RPMI8226 (cell line): ENCODE results near the gene KLC4.
"Not testable (repeated sequence)": the region's sequence is repeated elsewhere in the genome, so short reads cannot be mapped to it uniquely, and the experiment has no call there.

Experiments
- DNase-seq: peaks from one replicate; pipeline ENCODE4 v3.0.0-alpha.2; 2015

Gene KLC4

GRCh38 chr6:43074847-43075669 is 15.6 kb downstream of the KLC4 start:
- DNase-seq = no peak

DNA sequence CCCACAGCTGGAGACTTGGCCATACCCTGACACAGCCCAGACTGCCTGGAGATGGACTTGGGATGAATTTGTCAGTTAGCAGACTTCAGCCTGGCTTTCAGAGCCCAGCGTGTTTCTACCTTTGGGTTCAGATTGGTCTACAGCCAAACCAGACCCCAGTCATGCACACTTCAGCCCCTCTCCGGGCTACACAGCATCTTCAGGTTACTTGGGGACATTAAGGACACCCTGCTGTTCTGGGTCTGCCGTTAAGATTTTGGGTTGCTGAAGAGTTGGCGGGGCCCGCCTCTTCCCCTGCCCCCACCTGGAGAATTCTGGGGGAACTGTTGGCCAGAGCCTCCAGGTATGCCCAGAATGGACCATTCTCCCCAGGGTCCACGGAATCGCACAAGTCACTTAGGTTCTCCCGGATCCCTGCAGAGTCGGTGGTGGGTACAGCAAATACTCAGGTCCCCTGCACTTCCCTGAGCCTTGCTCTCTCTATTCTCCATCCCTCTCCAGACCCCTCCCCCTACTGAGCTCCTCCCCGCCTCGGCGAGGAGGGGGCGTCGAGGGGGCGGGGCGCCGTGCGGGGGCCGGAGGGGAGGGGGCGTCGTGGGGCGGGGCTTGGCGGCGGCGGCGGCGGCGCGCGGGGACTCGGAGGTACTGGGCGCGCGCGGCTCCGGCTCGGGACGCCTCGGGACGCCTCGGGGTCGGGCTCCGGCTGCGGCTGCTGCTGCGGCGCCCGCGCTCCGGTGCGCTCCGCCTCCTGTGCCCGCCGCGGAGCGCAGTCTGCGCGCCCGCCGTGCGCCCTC is 16.4 kb downstream of the KLC4 start, which contains the start of gene PTK7:
TSS of gene PTK7 (plus strand) at position 645 of the 794 bp plus-strand sequence. CDS start 175 bp downstream, outside the sequence.
- peak; percentile 30 for DNase-seq

GRCh38 chr6:43076464-43077332 is 17.3 kb downstream of the KLC4 start:
- DNase-seq = no peak

DNA sequence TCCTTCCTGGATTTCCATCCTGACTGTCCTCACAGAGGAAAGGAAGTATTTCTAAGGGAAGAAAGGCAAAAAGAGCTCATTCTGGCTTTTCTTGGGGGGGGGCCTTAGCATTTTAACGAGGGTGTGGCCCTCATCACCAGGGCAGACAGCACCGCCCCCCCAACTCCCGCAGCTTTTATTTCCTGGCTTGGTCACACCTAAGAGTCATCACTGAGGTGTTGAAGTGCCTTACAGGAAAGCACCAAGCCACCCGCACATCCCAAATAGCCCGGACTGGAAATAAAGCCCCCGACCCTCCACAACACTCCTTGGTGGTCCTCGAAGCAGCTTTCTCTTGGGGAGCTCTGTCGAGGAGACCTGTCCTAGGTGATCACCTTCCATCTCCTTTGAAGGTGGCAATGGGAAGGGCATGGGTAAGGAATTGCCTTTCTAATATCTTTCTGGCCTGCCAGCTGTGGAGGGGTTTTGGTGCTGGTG is 17.9 kb downstream of the KLC4 start:
- no peak for DNase-seq

DNA sequence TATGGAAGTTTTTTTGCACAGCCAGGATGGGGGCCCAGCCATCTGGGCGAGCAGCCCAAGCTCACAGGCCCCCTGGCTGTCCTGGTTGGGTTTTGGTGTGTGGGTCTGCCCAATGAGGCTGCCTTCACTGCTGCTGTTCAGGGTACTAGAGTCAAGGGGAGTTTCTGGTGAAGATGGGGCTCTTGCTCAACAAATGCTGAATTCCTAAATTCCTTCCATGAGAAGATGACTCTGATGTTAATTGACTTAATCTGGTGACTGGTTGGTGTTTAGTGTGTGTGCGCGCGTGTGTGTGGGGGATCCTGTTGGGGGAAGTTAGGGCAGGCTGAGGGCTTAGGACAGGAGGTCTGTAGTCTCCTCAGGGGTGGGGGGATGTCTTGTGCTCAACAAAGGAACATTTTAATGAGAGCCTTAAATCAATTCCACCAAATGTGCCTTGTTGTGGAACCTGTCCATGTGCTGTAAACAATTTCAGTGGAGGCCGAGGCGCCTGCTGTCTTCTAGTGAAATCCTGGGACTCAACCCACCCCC is 18.6 kb downstream of the KLC4 start:
- no peak for DNase-seq

- no peak for DNase-seq
These were observed 19.3 kb downstream of the KLC4 start for GRCh38 chr6:43078691-43079090.

GRCh38 chr6:43081043-43081442 is 21.6 kb downstream of the KLC4 start:
- no peak for DNase-seq

DNA sequence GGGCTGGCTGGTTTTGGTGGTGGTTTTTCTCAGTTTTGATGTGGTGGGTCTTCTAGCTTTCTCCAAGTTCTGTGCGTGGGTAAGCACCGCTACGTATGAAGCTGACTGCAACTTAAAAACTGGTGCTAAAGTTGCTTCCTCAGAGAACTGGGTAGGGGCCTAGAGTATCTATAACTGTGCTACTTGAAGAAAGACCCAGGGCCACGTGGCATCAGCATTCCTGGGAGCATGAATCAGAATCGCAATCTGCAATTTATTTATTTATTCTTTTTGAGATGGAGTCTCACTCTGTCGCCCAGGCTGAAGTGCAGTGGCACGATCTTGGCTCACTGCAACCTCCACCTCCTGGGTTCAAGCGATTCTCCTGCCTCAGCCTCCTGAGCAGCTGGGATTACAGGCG is 22.5 kb downstream of the KLC4 start:
- DNase-seq = not testable (repeated sequence)

GRCh38 chr6:43082806-43083655 is 23.6 kb downstream of the KLC4 start:
- no peak for DNase-seq

GRCh38 chr6:43086022-43086658 is 26.7 kb downstream of the KLC4 start:
- DNase-seq = no peak

DNA sequence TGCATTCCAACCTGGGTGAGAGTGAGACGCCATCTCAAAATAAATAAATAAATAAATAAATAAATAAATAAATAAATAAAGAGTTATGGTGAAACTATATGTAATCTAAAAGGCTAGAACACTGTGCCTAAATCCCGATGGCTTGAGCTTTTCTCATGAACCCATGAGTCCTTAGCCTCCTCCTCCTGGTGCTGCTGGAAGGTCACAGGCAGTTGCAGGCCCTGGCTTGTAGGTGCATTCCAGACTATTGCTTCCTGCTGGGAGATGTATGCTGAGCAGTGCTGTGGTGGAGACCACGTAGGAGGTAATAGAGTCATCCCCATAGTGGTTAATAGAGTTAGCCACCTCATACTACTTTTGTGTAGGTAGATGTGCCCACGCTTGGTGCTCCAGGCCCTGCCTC is 29.2 kb downstream of the KLC4 start:
- DNase-seq = no peak

GRCh38 chr6:43089467-43089866 is 30.0 kb downstream of the KLC4 start:
- DNase-seq = no peak

DNA sequence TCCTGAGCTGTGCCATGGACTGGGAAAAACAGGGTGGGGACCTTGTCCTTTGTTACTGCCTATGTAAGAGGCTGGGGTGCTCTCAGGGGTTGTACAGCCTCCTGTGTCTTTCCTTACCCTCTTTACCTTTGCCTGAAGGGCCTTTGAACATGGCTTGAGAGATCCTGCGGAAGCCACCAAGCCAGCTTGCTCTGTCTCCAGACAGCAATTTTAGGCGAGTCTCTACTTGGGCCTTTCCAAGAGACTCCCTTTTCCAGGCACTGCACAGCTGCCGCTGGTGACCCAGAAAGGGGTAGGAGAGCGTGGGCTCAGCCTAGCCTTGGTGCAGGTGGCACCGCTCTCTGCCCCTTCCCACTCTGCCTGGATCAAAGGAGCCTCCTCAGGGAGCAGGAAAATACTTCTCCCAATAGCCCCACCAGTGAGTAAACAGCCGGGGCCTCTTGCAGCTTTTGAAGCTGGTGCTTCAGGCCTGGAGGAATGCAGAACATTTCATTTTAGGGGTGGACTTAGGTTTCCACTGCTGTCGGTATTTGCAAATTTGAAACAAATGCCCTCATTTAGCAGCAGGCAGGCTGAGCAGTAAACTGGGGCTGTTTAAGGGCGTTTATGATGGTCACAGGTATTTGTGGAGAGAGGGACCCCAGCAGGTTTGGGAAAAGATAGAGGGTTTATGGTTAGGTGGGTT is 30.6 kb downstream of the KLC4 start:
- no peak for DNase-seq

- DNase-seq = no peak
These were observed 31.1 kb downstream of the KLC4 start for GRCh38 chr6:43090559-43090956.

- DNase-seq = no peak
These were observed 31.6 kb downstream of the KLC4 start for GRCh38 chr6:43091020-43091419.

DNA sequence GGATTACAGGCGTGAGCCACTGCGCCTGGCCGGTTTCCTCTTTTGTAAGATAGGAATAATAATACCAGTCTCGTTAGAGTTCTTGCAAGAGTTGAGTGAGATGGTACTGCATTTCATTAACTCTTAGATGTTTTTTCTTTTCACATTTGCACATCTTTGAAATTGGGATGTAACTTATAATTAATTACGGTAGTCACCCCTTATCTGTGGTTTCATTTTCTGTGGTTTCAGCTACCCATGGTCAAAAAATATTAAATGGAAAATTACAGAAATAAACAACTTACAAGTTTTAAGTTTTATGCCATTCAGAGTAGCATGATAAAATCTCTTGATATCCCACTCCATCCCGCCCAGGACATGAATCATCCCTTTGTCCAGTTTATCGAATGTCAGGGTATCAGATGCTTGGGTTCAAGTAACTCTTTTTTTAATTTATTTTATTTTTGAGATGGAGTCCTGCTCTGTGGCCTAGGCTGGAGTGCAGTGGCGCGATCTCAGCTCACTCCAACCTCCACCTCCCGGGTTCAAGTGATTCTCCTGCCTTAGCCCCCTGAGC is 32.1 kb downstream of the KLC4 start:
- no peak for DNase-seq

DNA sequence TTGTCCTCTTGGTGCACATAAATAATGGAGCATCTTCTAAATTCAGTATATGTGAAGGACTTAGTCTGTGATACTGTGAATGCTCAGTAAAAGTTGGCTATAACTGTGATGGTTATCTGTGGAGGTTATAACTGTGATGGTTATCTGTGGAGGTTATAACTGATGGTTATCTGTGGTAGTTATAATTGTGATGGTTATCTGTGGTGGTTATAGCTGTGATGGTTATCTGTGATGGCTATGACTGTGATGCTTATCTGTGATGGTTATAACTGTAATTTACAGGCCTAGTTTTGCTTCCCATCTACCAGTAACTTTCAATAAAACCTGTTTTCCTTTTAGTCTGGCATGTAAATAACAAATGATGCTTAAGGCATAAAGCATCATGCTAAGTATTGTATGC is 33.2 kb downstream of the KLC4 start:
- DNase-seq = no peak

DNA sequence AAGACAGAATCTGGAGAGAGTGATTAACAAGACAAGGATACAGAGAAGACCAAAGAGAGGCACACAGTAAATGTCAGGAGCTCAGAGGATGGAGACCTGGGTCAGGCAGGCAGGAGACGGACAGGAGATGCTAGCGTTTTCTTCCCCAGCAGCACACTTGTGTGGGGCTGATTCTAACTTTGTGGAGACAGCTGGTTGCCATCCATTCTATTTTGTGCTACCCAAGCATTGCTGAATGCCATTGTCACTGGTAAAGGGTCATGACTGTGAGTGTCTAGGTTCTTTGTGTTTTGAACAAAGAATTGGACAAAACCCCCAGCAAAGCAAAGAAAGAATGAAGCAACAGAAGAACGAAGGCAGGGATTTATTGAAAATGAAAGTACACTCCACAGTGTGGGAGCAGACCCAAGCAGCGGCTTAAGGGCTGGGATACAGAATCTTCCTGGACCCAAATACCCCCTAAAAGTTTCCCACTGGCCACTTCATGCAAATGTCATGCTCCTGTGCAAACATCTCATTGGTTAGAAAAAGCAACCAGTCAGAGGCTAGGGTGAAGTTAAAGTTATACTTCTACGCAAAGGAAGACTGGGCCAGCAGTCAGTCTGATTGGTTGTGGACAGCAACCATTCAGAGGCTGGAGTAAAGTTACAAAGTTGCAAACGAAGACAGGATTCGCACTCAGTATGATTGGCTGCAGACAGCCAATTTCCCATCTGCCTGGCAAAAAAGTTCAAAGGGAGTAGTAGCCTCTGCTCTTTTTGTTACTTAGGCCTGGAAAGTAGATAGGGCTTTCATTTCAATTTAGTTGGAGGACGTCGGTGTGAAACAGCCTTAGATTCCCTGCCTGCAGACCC is 34.2 kb downstream of the KLC4 start:
- no peak for DNase-seq

DNA sequence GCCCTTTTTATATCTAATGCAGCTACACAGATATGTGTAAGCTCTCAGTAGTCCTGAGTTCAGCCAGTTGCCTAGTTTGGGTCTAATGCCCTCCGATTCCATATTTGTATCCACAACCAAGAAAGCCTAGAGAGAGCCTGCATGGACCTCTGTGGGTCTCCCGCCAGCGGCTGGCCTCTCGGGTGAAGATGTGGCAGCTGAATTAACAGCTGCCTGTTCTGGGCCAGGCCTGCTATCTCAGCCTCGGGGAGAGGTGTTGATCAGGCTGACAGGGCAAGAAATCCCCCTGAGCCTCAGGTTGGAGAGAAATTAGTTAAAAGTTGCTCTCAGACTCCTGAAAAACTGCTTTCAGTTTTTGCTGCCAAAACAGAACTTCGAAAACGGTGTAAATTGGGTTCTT is 36.5 kb downstream of the KLC4 start:
- no peak for DNase-seq
